Liver (tissue), 3 donors: ENCODE results near the gene SORCS2.

Source experiments
- CTCF ChIP-seq: fragments of 150-350 bp; IDR thresholded peaks from 2 replicates; pipeline ENCODE4 v1.5.1; 2017; ENCODE audit warnings: improper control_type of control experiment, low read depth, low read length; ENCODE audit not compliant: missing input control
- MAX ChIP-seq: IDR thresholded peaks from 2 replicates; pipeline ENCODE4 v1.6.1; 2016; ENCODE audit warnings: antibody characterized with exemption
- RAD21 ChIP-seq, 2 donors: IDR thresholded peaks; 2 replicates each; pipeline ENCODE4 v1.6.1; 2016; ENCODE audit warnings: antibody characterized with exemption in 2 of 2, mild to moderate bottlenecking in 2 of 2
- RXRA ChIP-seq, 2 donors: IDR thresholded peaks; 2 replicates each; pipeline ENCODE4 v1.6.1; 2017 to 2018; ENCODE audit warnings: antibody characterized with exemption in 2 of 2, mild to moderate bottlenecking in 1 of 2
- donor health status: healthy.
- donor health status: healthy.

- TF ChIP-seq RXRA (IDR thresholded peaks at IDR 0.05): no peak
- TF ChIP-seq RAD21 (IDR thresholded peaks at IDR 0.05): no peak
- TF ChIP-seq MAX: no peak
- no peak for TF ChIP-seq CTCF
Observed at GRCh38 chr4:7418131-7418943, 226.0 kb downstream of the SORCS2 start.
